ENCODE results near the gene POLR2E.

POLR2E gene

GRCh38 chr19:1130771-1131717, 35.9 kb upstream of the POLR2E start:
- TF ChIP-seq POLR2AphosphoS5 (IDR thresholded peaks at IDR 0.05; ENCODE audit: low read depth, low read length), result no peak
- TF ChIP-seq TAF1 (IDR thresholded peaks at IDR 0.05; ENCODE audit: borderline replicate concordance, insufficient read depth, low read length), result no peak
- TF ChIP-seq, protein P1, sequence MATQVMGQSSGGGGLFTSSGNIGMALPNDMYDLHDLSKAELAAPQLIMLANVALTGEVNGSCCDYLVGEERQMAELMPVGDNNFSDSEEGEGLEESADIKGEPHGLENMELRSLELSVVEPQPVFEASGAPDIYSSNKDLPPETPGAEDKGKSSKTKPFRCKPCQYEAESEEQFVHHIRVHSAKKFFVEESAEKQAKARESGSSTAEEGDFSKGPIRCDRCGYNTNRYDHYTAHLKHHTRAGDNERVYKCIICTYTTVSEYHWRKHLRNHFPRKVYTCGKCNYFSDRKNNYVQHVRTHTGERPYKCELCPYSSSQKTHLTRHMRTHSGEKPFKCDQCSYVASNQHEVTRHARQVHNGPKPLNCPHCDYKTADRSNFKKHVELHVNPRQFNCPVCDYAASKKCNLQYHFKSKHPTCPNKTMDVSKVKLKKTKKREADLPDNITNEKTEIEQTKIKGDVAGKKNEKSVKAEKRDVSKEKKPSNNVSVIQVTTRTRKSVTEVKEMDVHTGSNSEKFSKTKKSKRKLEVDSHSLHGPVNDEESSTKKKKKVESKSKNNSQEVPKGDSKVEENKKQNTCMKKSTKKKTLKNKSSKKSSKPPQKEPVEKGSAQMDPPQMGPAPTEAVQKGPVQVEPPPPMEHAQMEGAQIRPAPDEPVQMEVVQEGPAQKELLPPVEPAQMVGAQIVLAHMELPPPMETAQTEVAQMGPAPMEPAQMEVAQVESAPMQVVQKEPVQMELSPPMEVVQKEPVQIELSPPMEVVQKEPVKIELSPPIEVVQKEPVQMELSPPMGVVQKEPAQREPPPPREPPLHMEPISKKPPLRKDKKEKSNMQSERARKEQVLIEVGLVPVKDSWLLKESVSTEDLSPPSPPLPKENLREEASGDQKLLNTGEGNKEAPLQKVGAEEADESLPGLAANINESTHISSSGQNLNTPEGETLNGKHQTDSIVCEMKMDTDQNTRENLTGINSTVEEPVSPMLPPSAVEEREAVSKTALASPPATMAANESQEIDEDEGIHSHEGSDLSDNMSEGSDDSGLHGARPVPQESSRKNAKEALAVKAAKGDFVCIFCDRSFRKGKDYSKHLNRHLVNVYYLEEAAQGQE (IDR thresholded peaks at IDR 0.05; ENCODE audit: insufficient read depth in 1 of 2, low read depth in 2 of 2, low read length in 2 of 2), result no peak
- TF ChIP-seq SIN3A (IDR thresholded peaks at IDR 0.05; ENCODE audit: borderline replicate concordance, insufficient read depth, low read length), result no peak
- no peak for TF ChIP-seq FOXP2 (optimal IDR thresholded peaks at IDR 0.05; ENCODE audit: borderline replicate concordance, extremely low read depth, extremely low read length, insufficient read depth)

DNA sequence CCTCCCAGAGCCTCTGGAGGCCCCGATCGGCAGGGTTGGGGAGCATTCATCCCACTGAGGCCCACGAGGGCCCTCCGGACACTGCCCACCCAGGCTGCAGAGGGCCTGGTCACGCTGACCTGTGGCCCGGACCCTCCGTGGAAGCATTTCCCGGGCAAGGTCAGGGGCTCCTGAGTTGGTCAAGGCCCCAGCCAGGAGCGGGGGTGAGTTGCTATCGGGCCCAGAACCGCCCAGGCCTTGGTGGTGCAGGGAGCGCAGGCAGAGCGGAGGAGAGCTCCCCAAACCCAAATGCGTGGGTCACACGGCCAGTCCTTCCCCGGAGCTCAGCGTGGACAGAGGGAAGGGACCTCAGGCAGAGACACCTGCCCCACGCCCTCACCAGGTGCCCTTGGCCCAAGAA, 34.4 kb upstream of the POLR2E start:
- no peak for TF ChIP-seq SIN3A (IDR thresholded peaks at IDR 0.05; ENCODE audit: borderline replicate concordance, insufficient read depth, low read length)
- no peak for TF ChIP-seq FOXP2 (optimal IDR thresholded peaks at IDR 0.05; ENCODE audit: borderline replicate concordance, extremely low read depth, extremely low read length, insufficient read depth)
- no peak for TF ChIP-seq TAF1 (IDR thresholded peaks at IDR 0.05; ENCODE audit: borderline replicate concordance, insufficient read depth, low read length)
- TF ChIP-seq, protein P1 (IDR thresholded peaks at IDR 0.05; ENCODE audit: insufficient read depth in 1 of 2, low read depth in 2 of 2, low read length in 2 of 2), result no peak
- TF ChIP-seq POLR2AphosphoS5 (IDR thresholded peaks at IDR 0.05; ENCODE audit: low read depth, low read length), result no peak

GRCh38 chr19:1128106-1128505, 32.9 kb upstream of the POLR2E start:
- TF ChIP-seq POLR2AphosphoS5 (IDR thresholded peaks at IDR 0.05; ENCODE audit: low read depth, low read length) (no peak), TAF1 (IDR thresholded peaks at IDR 0.05; ENCODE audit: borderline replicate concordance, insufficient read depth, low read length) (no peak), FOXP2 (optimal IDR thresholded peaks at IDR 0.05; ENCODE audit: borderline replicate concordance, extremely low read depth, extremely low read length, insufficient read depth) (no peak), SIN3A (IDR thresholded peaks at IDR 0.05; ENCODE audit: borderline replicate concordance, insufficient read depth, low read length) (no peak)
- TF ChIP-seq, protein P1 (IDR thresholded peaks at IDR 0.05; ENCODE audit: insufficient read depth in 1 of 2, low read depth in 2 of 2, low read length in 2 of 2), result no peak

DNA sequence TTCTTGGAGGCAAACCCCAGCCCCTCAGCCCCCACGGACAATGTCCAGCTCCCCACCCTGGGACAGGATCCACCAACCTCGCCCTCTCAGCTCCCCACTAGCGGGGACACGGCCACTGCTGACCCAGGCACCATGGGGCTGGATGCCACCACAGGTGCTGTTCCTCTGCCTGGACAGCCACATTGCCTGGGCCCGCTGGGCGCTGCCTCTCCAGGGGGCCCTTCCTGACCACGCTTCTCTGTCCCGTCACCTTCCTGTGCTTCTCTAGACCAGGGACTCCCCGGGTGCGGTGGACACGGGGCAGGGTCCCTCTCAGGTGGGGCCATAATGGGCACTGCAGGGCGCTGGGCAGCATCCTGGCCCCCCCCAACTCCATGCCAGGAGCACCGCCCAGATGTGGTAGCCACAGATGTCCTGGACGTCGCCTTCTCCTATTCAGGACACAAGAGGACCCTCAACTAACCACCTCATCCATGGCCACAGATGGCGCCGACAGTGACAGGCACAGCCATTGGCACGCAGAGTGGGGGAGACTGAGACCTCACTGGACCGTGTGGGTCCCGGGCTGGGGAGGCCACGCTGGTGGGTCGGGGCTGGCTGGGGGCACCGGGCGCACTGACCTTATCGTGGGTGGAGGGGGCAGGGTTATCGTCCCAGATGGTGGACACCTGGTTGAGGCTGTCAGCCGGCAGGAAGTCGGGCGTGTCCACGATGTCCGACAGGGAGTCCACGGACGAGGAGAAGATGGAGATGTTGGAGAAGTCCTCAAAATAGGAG, 32.0 kb upstream of the POLR2E start:
- TF ChIP-seq, protein P1 (IDR thresholded peaks at IDR 0.05; ENCODE audit: insufficient read depth in 1 of 2, low read depth in 2 of 2, low read length in 2 of 2), result no peak
- TF ChIP-seq SIN3A (IDR thresholded peaks at IDR 0.05; ENCODE audit: borderline replicate concordance, insufficient read depth, low read length), result no peak
- TF ChIP-seq TAF1 (IDR thresholded peaks at IDR 0.05; ENCODE audit: borderline replicate concordance, insufficient read depth, low read length), result no peak
- TF ChIP-seq FOXP2 (optimal IDR thresholded peaks at IDR 0.05; ENCODE audit: borderline replicate concordance, extremely low read depth, extremely low read length, insufficient read depth), result no peak
- no peak for TF ChIP-seq POLR2AphosphoS5 (IDR thresholded peaks at IDR 0.05; ENCODE audit: low read depth, low read length)
